GM12878 (cell line): ENCODE data around the gene ANKRD31. TPM values are rescaled to one million over a fixed set of nuclear protein-coding genes. Genes with fewer than 3 reads are reported as not detected.

Experiments
- BHLHE40 ChIP-seq, 2 experiments: fragments of 450-650 bp in 1 of 2; IDR thresholded peaks; 2 replicates each; pipeline ENCODE4 v1.6.1; 2011 to 2017; ENCODE audit warnings: low read depth in 2 of 2, borderline replicate concordance in 1 of 2, improper control_type of control experiment in 1 of 2, low read length in 1 of 2, mild to moderate bottlenecking in 1 of 2
- CBFB ChIP-seq: IDR thresholded peaks from 2 replicates; pipeline ENCODE4 v1.6.1; 2016; ENCODE audit warnings: antibody characterized with exemption, low read depth
- CEBPB ChIP-seq, 2 experiments: fragments of 150-350 bp in 1 of 2; IDR thresholded peaks; 2 replicates each; pipeline ENCODE4 v1.6.1; 2012 to 2014; ENCODE audit warnings: low read depth in 2 of 2, low read length in 2 of 2, borderline replicate concordance in 1 of 2, inconsistent platforms in 1 of 2
- ESRRA ChIP-seq: IDR thresholded peaks from 2 replicates; pipeline ENCODE4 v1.6.1; 2012; ENCODE audit warnings: mild to moderate bottlenecking, low read length, improper control_type of control experiment
- GABPA ChIP-seq: IDR thresholded peaks from 2 replicates; pipeline ENCODE4 v1.6.1; 2014; ENCODE audit warnings: antibody characterized with exemption, low read depth, mild to moderate bottlenecking, inconsistent platforms
- GATAD2B ChIP-seq: fragments of 450-650 bp; conservative IDR thresholded peaks from 2 replicates; pipeline ENCODE4 v1.6.1; 2017; ENCODE audit warnings: low read depth, mild to moderate bottlenecking, moderate library complexity
- IRF4 ChIP-seq: IDR thresholded peaks from 2 replicates; pipeline ENCODE4 v1.6.1; 2011; ENCODE audit warnings: low read depth, low read length
- KLF5 ChIP-seq: fragments of 450-650 bp; IDR thresholded peaks from 2 replicates; pipeline ENCODE4 v1.6.1; 2014; ENCODE audit warnings: mild to moderate bottlenecking; ENCODE audit not compliant: partially characterized antibody
- MEF2A ChIP-seq: IDR thresholded peaks from 2 replicates; pipeline ENCODE4 v1.6.1; 2011; ENCODE audit warnings: low read depth, mild to moderate bottlenecking, low read length, moderate library complexity; ENCODE audit not compliant: insufficient read depth
- MTA3 ChIP-seq: IDR thresholded peaks from 2 replicates; pipeline ENCODE4 v1.6.1; 2012; ENCODE audit warnings: low read length, inconsistent platforms, borderline replicate concordance
- MXI1 ChIP-seq: fragments of 150-350 bp; IDR thresholded peaks from 2 replicates; pipeline ENCODE4 v1.6.1; 2011; ENCODE audit warnings: low read depth, mild to moderate bottlenecking, inconsistent platforms, low read length, improper control_type of control experiment
- MYC ChIP-seq: IDR thresholded peaks from 2 replicates; pipeline ENCODE4 v1.6.1; 2011; ENCODE audit warnings: mild to moderate bottlenecking, low read length, moderate library complexity, inconsistent platforms; ENCODE audit not compliant: insufficient read depth, insufficient replicate concordance, insufficient read length, severe bottlenecking
- NBN ChIP-seq: fragments of 450-650 bp; IDR thresholded peaks from 2 replicates; pipeline ENCODE4 v1.6.1; 2016
- NFYA ChIP-seq: IDR thresholded peaks from 2 replicates; pipeline ENCODE4 v1.6.1; 2011; ENCODE audit warnings: low read depth, mild to moderate bottlenecking, low read length, improper control_type of control experiment, borderline replicate concordance
- PAX5 ChIP-seq: IDR thresholded peaks from 2 replicates; pipeline ENCODE4 v1.6.1; 2011; ENCODE audit warnings: low read depth, low read length, borderline replicate concordance
- PAX8 ChIP-seq: fragments of 450-650 bp; IDR thresholded peaks from 2 replicates; pipeline ENCODE4 v1.6.1; 2017; ENCODE audit warnings: mild to moderate bottlenecking, moderate library complexity
- SIX5 ChIP-seq: IDR thresholded peaks from 2 replicates; pipeline ENCODE4 v1.6.1; 2011; ENCODE audit warnings: mild to moderate bottlenecking, low read depth, low read length, moderate library complexity; ENCODE audit not compliant: severe bottlenecking
- SMARCA5 ChIP-seq: fragments of 450-650 bp; IDR thresholded peaks from 2 replicates; pipeline ENCODE4 v1.6.1; 2017; ENCODE audit warnings: mild to moderate bottlenecking
- ZBED1 ChIP-seq: IDR thresholded peaks from 2 replicates; pipeline ENCODE4 v1.6.1; 2016; ENCODE audit warnings: borderline replicate concordance
- ZNF217 ChIP-seq: fragments of 450-650 bp; IDR thresholded peaks from 2 replicates; pipeline ENCODE4 v1.6.1; 2017; ENCODE audit warnings: antibody characterized with exemption, mild to moderate bottlenecking
- ZNF24 ChIP-seq: fragments of 450-650 bp; IDR thresholded peaks from 2 replicates; pipeline ENCODE4 v1.6.1; 2017; ENCODE audit warnings: antibody characterized with exemption, mild to moderate bottlenecking
- polyA plus RNA-seq, 11 experiments: library from polyadenylated mRNA; depleted of rRNA in 4 of 11; unstranded in 6 of 11; stranded (reverse) in 5 of 11; fragments of >200 nt; fragmentation: Nextera tagmentation in 4 of 11; fragmentation: Illumina TruSeq in 1 of 11; extraction: Ambion mirVana in 4 of 11; extraction: Trizol in 1 of 11; gene quantifications; 1 replicate in 1 of 11; 2 replicates in 10 of 11; pipeline versions ENCODE4 v1.2.1 to v1.2.3, GENCODE V29; 2011 to 2016; ENCODE audit warnings: inconsistent platforms in 2 of 11, missing spikeins in 2 of 11, low read depth in 1 of 11
- total RNA-seq, 4 experiments: library from RNA; depleted of rRNA in 3 of 4; stranded (reverse); fragments of >200 nt in 3 of 4; fragmentation: Illumina TruSeq in 1 of 4; extraction: Trizol in 1 of 4; gene quantifications; 2 replicates each; pipeline versions ENCODE4 v1.2.1 to v1.2.3, GENCODE V29; 2013 to 2021
- TF ChIP-seq, protein P1 (sequence below): fragments of 450-650 bp; IDR thresholded peaks from 2 replicates; pipeline ENCODE4 v1.6.1; 2017; ENCODE audit warnings: antibody characterized with exemption, mild to moderate bottlenecking, moderate library complexity
- TF ChIP-seq, protein P2 (sequence below): IDR thresholded peaks from 2 replicates; pipeline ENCODE4 v1.6.1; 2011; ENCODE audit warnings: mild to moderate bottlenecking, low read depth, low read length, moderate library complexity; ENCODE audit not compliant: insufficient replicate concordance
- TF ChIP-seq, protein P3 (sequence below): IDR thresholded peaks from 2 replicates; pipeline ENCODE4 v1.6.1; 2011; ENCODE audit warnings: low read depth, mild to moderate bottlenecking, low read length, moderate library complexity, borderline replicate concordance; ENCODE audit errors: extremely low read depth
- TF ChIP-seq, protein P4 (sequence below): fragments of 450-650 bp; IDR thresholded peaks from 2 replicates; pipeline ENCODE4 v1.6.1; 2014; ENCODE audit warnings: mild to moderate bottlenecking

ANKRD31 gene
- total and polyA plus RNA-seq, 10 of the 15 experiments (the other 5 are each of a cell fraction or from before 2014, with no cell fraction given) = under 0.01 to 0.10 (median 0.04) TPM; not detected in 3

DNA sequence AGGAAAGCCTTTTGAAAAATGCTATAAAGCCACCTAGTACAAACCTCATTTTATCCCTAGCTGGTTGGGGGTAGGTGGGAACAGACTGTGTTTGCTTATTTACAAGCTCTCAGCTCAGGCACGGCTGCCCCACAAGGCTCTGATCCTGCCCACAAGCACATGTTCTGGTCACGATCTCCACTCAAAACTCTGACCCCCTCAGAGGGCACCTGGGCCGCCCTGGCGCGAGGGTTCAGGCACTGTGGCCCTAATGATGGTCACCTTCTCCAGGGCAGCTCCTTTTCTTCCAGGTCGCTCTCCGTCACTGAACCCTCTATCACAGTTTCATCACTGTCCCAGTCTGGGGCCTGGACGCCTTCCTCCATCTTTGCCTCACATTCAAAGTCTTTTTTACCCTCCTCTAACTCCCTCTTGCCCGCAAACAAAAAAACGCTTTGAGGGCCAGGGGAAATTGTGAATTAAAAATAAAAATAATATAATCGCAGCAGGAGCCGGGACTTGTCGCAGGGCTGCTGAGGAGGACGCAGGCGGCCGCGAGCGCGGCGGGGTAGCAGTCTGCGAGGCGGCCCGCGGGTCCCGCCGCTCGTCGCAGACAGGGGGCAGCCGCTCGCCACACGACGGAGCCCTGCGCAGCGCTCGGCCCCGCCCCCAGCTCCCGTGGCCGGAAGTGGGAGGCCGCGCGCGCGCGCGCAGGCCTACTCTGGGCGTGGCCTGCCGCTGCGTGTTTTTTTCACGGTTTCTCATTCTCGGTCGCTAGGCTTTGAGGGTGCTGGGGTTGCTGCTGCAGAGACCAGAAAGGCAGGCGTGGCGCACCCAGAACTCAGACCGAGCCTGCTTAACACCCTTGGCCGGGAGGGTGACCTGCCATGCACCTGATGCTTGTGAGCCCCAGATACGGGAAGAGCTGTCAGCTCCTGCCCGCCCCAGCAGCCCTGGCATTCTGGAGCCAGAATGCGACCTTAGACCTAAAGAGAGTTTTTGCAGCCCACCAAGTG is at the start of gene ANKRD31 (continued):
- TF ChIP-seq BHLHE40 (IDR thresholded peaks at IDR 0.05; ENCODE audit: borderline replicate concordance in 1 of 2, low read depth in 2 of 2, low read length in 1 of 2) (peak; percentile 73 to 79; a peak in 3 of 4 replicates), NBN (no peak), CBFB (no peak), ESRRA (no peak), SMARCA5 (peak; percentile 88), MYC (no peak), GABPA (no peak), MXI1 (peak; percentile 85), ZNF217 (peak; percentile 78), ZNF24 (peak; percentile 62; the same call in 1 of the 2 replicates), ZBED1 (no peak), NFYA (no peak), KLF5 (peak; percentile 78), MEF2A (no peak), CEBPB (IDR thresholded peaks at IDR 0.05; ENCODE audit: borderline replicate concordance in 1 of 2, low read depth in 2 of 2, low read length in 2 of 2) (no peak), SIX5 (no peak), PAX8 (no peak), PAX5 (peak; percentile 19; the same call in 1 of the 2 replicates), IRF4 (peak; percentile 13; the same call in 1 of the 2 replicates), GATAD2B (peak; percentile 97), MTA3 (no peak)
- TF ChIP-seq, protein P1, sequence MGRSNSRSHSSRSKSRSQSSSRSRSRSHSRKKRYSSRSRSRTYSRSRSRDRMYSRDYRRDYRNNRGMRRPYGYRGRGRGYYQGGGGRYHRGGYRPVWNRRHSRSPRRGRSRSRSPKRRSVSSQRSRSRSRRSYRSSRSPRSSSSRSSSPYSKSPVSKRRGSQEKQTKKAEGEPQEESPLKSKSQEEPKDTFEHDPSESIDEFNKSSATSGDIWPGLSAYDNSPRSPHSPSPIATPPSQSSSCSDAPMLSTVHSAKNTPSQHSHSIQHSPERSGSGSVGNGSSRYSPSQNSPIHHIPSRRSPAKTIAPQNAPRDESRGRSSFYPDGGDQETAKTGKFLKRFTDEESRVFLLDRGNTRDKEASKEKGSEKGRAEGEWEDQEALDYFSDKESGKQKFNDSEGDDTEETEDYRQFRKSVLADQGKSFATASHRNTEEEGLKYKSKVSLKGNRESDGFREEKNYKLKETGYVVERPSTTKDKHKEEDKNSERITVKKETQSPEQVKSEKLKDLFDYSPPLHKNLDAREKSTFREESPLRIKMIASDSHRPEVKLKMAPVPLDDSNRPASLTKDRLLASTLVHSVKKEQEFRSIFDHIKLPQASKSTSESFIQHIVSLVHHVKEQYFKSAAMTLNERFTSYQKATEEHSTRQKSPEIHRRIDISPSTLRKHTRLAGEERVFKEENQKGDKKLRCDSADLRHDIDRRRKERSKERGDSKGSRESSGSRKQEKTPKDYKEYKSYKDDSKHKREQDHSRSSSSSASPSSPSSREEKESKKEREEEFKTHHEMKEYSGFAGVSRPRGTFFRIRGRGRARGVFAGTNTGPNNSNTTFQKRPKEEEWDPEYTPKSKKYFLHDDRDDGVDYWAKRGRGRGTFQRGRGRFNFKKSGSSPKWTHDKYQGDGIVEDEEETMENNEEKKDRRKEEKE = no peak
- TF ChIP-seq, protein P2, sequence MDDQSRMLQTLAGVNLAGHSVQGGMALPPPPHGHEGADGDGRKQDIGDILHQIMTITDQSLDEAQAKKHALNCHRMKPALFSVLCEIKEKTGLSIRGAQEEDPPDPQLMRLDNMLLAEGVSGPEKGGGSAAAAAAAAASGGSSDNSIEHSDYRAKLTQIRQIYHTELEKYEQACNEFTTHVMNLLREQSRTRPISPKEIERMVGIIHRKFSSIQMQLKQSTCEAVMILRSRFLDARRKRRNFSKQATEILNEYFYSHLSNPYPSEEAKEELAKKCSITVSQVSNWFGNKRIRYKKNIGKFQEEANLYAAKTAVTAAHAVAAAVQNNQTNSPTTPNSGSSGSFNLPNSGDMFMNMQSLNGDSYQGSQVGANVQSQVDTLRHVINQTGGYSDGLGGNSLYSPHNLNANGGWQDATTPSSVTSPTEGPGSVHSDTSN = no peak
- TF ChIP-seq, protein P3, sequence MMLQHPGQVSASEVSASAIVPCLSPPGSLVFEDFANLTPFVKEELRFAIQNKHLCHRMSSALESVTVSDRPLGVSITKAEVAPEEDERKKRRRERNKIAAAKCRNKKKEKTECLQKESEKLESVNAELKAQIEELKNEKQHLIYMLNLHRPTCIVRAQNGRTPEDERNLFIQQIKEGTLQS = peak; percentile 50; the same call in 1 of the 2 replicates
- TF ChIP-seq, protein P4, sequence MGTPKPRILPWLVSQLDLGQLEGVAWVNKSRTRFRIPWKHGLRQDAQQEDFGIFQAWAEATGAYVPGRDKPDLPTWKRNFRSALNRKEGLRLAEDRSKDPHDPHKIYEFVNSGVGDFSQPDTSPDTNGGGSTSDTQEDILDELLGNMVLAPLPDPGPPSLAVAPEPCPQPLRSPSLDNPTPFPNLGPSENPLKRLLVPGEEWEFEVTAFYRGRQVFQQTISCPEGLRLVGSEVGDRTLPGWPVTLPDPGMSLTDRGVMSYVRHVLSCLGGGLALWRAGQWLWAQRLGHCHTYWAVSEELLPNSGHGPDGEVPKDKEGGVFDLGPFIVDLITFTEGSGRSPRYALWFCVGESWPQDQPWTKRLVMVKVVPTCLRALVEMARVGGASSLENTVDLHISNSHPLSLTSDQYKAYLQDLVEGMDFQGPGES = no peak
